PC-9 (cell line): ENCODE measurements around the gene CCDC148. TPM values are rescaled to one million over a fixed set of nuclear protein-coding genes. Genes with fewer than 3 reads are reported as not detected.

ENCODE experiments used
- BruUV-seq: library from RNA; stranded (reverse); fragments of 400-500 nt; replicated peaks from 2 replicates; lab custom pipeline; 2021; lab: Mats Ljungman, UMichigan
- CTCF ChIA-PET: fragments of 300-600 bp; sonication (Branson Sonifier 250); formaldehyde crosslinking; loops from one replicate; lab custom pipeline; 2022; ENCODE audit warnings: antibody characterized with exemption; lab: Charles Lee
- POLR2A ChIA-PET: fragments of 300-600 bp; sonication (Branson Sonifier 250); formaldehyde crosslinking; loops from one replicate; lab custom pipeline; 2022; ENCODE audit warnings: antibody characterized with exemption; ENCODE audit not compliant: unreplicated experiment; lab: Charles Lee
- DNase-seq, 2 experiments: peaks; one replicate each; pipeline versions ENCODE4 v3.0.0 to v3.0.0-alpha.2; 2015 to 2022; ENCODE audit warnings: mixed read lengths in 1 of 2
- H2AFZ ChIP-seq: fragments of 200-600 bp; sonication (generic); 2 replicates; pipeline ENCODE4 v1.8.1; 2017; ENCODE audit warnings: antibody characterized with exemption
- H3F3A ChIP-seq: fragments of 200-600 bp; sonication (generic); 2 replicates; pipeline ENCODE4 v1.8.1; 2017; ENCODE audit warnings: antibody characterized with exemption, mild to moderate bottlenecking, low read depth; ENCODE audit not compliant: insufficient read depth
- H3K27ac ChIP-seq: fragments of 200-600 bp; sonication (generic); 2 replicates; pipeline ENCODE4 v1.6.1; 2016; ENCODE audit warnings: mixed run types
- H3K27me3 ChIP-seq: fragments of 200-600 bp; sonication (generic); 2 replicates; pipeline ENCODE4 v1.6.1; 2016; ENCODE audit warnings: low read depth, mixed run types; ENCODE audit not compliant: insufficient read depth
- H3K36me3 ChIP-seq: fragments of 200-600 bp; sonication (generic); 2 replicates; pipeline ENCODE4 v1.6.1; 2016; ENCODE audit warnings: low read depth, mixed run types
- H3K4me1 ChIP-seq: fragments of 200-600 bp; sonication (generic); replicated peaks from 2 replicates; pipeline ENCODE4 v1.6.1; 2016; ENCODE audit warnings: mixed run types; ENCODE audit not compliant: insufficient read depth
- H3K4me2 ChIP-seq: fragments of 200-600 bp; sonication (generic); 2 replicates; pipeline ENCODE4 v1.6.1; 2017; ENCODE audit warnings: mixed run types
- H3K4me3 ChIP-seq: fragments of 200-600 bp; sonication (generic); 2 replicates; pipeline ENCODE4 v1.6.1; 2016; ENCODE audit warnings: mixed run types
- H3K79me2 ChIP-seq: fragments of 200-600 bp; sonication (generic); 2 replicates; pipeline ENCODE4 v1.6.1; 2017; ENCODE audit warnings: low read depth, mixed run types
- H3K9me2 ChIP-seq: fragments of 200-600 bp; sonication (generic); 2 replicates; pipeline ENCODE4 v1.8.1; 2017; ENCODE audit warnings: mild to moderate bottlenecking; ENCODE audit not compliant: insufficient read depth
- H3K9me3 ChIP-seq: fragments of 200-600 bp; sonication (generic); 2 replicates; pipeline ENCODE4 v1.8.1; 2016; ENCODE audit warnings: low read depth; ENCODE audit not compliant: insufficient read depth
- H4K20me1 ChIP-seq: fragments of 200-600 bp; sonication (generic); 2 replicates; pipeline ENCODE4 v1.8.1; 2017; ENCODE audit not compliant: insufficient read depth
- CTCF ChIP-seq: fragments of 200-600 bp; sonication (generic); conservative IDR thresholded peaks from 2 replicates; pipeline ENCODE4 v1.6.1; 2017; ENCODE audit warnings: mixed run types, antibody characterized with exemption, mild to moderate bottlenecking, moderate library complexity
- EZH2 ChIP-seq: fragments of 200-600 bp; sonication (generic); IDR thresholded peaks from 2 replicates; pipeline ENCODE4 v1.8.0; 2017; ENCODE audit warnings: antibody characterized with exemption, low read depth
- intact Hi-C: fragments of 100-400 bp; cut with micrococcal nuclease; formaldehyde crosslinking; loops from one replicate; pipeline ENCODE4 v1.10.0; 2022; ENCODE audit not compliant: unreplicated experiment
- total RNA-seq: library from RNA; stranded (reverse); gene quantifications from 2 replicates; pipeline ENCODE4 v1.2.3, GENCODE V29; 2021

CCDC148 gene
- total RNA-seq, 1 experiment from 2014 or later = 1.8 TPM

- DNase-seq = no peak
- BruUV-seq = no TSS peak
- no peak for TF ChIP-seq CTCF
- TF ChIP-seq EZH2 = no peak
- Histone ChIP-seq H2AFZ (no peak overlapping the region), H4K20me1 (peaks cover 17% of the 10 kb centered on the region; the same call in 1 of the 2 replicates), H3K36me3 (no peaks in the 10 kb centered on the region), H3K4me1 (peaks cover 29% of the 10 kb centered on the region), H3K4me3 (peak overlapping the region; percentile 89), H3K27ac (peak overlapping the region; percentile 54), H3K4me2 (peak overlapping the region; percentile 90), H3K79me2 (peaks cover 56% of the 10 kb centered on the region), H3F3A (0 out of 2 replicates have a peak, but pooled peaks cover 5% of the 10 kb centered on the region), H3K27me3 (no peaks in the 10 kb centered on the region), H3K9me3 (no peaks in the 10 kb centered on the region), H3K9me2 (no peaks in the 10 kb centered on the region)
- ChIA-PET POLR2A (interaction anchor here (0.6 kb wide), 1 partner anchor 259 kb away, joined by 3 read pairs; no protein-coding TSS in a partner anchor), CTCF (interaction anchor here (0.9 kb wide), 1 partner anchor 160 kb away, joined by 5 read pairs; no protein-coding TSS in a partner anchor)
- intact Hi-C loops = loop anchor here (5.0 to 10.0 kb wide), 5 partner anchors 79 to 434 kb away; no protein-coding TSS in a partner anchor
Measured at GRCh38 chr2:158458617-158458920, 2.0 kb upstream of the CCDC148 start.

- no peaks in the 10 kb centered on the region for H3K36me3 ChIP-seq
- H3K4me1 ChIP-seq = peaks cover 29% of the 10 kb centered on the region
- H3K9me3 ChIP-seq = no peaks in the 10 kb centered on the region
- H3K4me2 ChIP-seq = peak overlapping the region; percentile 90
- TSS peak; percentile 28 for BruUV-seq
- 0 out of 2 replicates have a peak, but pooled peaks cover 5% of the 10 kb centered on the region for H3F3A ChIP-seq
- TF ChIP-seq EZH2 = no peak
- TF ChIP-seq CTCF = no peak
- H3K4me3 ChIP-seq = peak overlapping the region; percentile 89
- peak overlapping the region; percentile 54 for H3K27ac ChIP-seq
- H3K27me3 ChIP-seq = no peaks in the 10 kb centered on the region
- H3K79me2 ChIP-seq = peaks cover 50% of the 10 kb centered on the region
- CTCF ChIA-PET = interaction anchor here (0.9 kb wide), 1 partner anchor 161 kb away, joined by 5 read pairs; no protein-coding TSS in a partner anchor
- intact Hi-C loops = loop anchor here (5.0 to 10.0 kb wide), 5 partner anchors 79 to 433 kb away; no protein-coding TSS in a partner anchor
- peak; percentile 74 to 82 for DNase-seq
- H2AFZ ChIP-seq = peak overlapping the region; percentile 90
- POLR2A ChIA-PET = interaction anchor here (0.6 kb wide), 1 partner anchor 258 kb away, joined by 3 read pairs; no protein-coding TSS in a partner anchor
- H3K9me2 ChIP-seq = no peaks in the 10 kb centered on the region
- H4K20me1 ChIP-seq = peaks cover 17% of the 10 kb centered on the region; the same call in 1 of the 2 replicates
Measured at GRCh38 chr2:158457826-158458616, 1.5 kb upstream of the CCDC148 start.

- DNase-seq = peak; percentile 35 to 45
- CTCF ChIA-PET = interaction anchor here (1.2 kb wide), 1 partner anchor 267 kb away, joined by 5 read pairs; no protein-coding TSS in a partner anchor
- POLR2A ChIA-PET = interaction anchor here (0.5 kb wide), 1 partner anchor 1861 kb away, joined by 5 read pairs; no protein-coding TSS in a partner anchor
- BruUV-seq = no TSS peak
- Histone ChIP-seq H3K4me1 (peaks cover 29% of the 10 kb centered on the region), H2AFZ (peak overlapping the region; percentile 90), H3K79me2 (peaks cover 43% of the 10 kb centered on the region), H3K9me2 (no peaks in the 10 kb centered on the region), H3K4me2 (peak overlapping the region; percentile 90), H3K27me3 (no peaks in the 10 kb centered on the region), H4K20me1 (peaks cover 17% of the 10 kb centered on the region; the same call in 1 of the 2 replicates), H3K36me3 (no peaks in the 10 kb centered on the region), H3K4me3 (peak overlapping the region; percentile 89), H3K27ac (peak overlapping the region; percentile 54), H3F3A (0 out of 2 replicates have a peak, but pooled peaks cover 5% of the 10 kb centered on the region), H3K9me3 (no peaks in the 10 kb centered on the region)
- intact Hi-C loops = loop anchor here (5.0 to 10.0 kb wide), 5 partner anchors 80 to 432 kb away; no protein-coding TSS in a partner anchor
- no peak for TF ChIP-seq EZH2
- TF ChIP-seq CTCF = no peak
Measured at GRCh38 chr2:158457092-158457825, 706 bp upstream of the CCDC148 start.
